Nephron (organoid): Measurements from ENCODE around the gene AKAP17A.

ENCODE experiments used
- H3K27ac Mint-ChIP-seq, 3 experiments: 2 replicates each; pipeline ENCODE4 v1.8.0; 2020; ENCODE audit warnings: mixed read lengths in 3 of 3, mild to moderate bottlenecking in 2 of 3, moderate library complexity in 1 of 3
- H3K27me3 Mint-ChIP-seq: 2 replicates; pipeline ENCODE4 v1.8.0; 2021; ENCODE audit warnings: low read depth, mild to moderate bottlenecking, moderate library complexity, mixed read lengths
- H3K36me3 Mint-ChIP-seq: 2 replicates; pipeline ENCODE4 v1.8.0; 2020; ENCODE audit warnings: low read depth, mixed read lengths
- H3K4me1 Mint-ChIP-seq: 2 replicates; pipeline ENCODE4 v1.8.0; 2020; ENCODE audit warnings: mixed read lengths
- H3K4me3 Mint-ChIP-seq, 3 experiments: 2 replicates each; pipeline ENCODE4 v1.8.0; 2020; ENCODE audit warnings: mild to moderate bottlenecking in 3 of 3, mixed read lengths in 3 of 3, moderate library complexity in 2 of 3
- H3K9me3 Mint-ChIP-seq: 2 replicates; pipeline ENCODE4 v1.8.0; 2020; ENCODE audit warnings: mixed read lengths
- CTCF ChIP-seq, 3 experiments: fragments of 200-600 bp; sonication (generic); IDR thresholded peaks; one replicate each; pipeline ENCODE4 v1.5.0; 2021; ENCODE audit warnings: antibody characterized with exemption in 3 of 3; ENCODE audit not compliant: unreplicated experiment in 3 of 3

Gene AKAP17A

GRCh38 chrX:1629244-1629643 lies 37.8 kb downstream of the AKAP17A start:
- no peaks in the 10 kb centered on the region for H3K36me3 Mint-ChIP-seq
- H3K4me1 Mint-ChIP-seq, result no peaks in the 10 kb centered on the region
- no peak overlapping the region for H3K4me3 Mint-ChIP-seq
- H3K27ac Mint-ChIP-seq, result no peak overlapping the region
- H3K27me3 Mint-ChIP-seq, result peaks cover 13% of the 10 kb centered on the region
- peaks cover 5% of the 10 kb centered on the region for H3K9me3 Mint-ChIP-seq
- TF ChIP-seq CTCF (IDR thresholded peaks at IDR 0.05; ENCODE audit: unreplicated experiment in 3 of 3), result no peak

GRCh38 chrX:1646009-1646408 lies 54.6 kb downstream of the AKAP17A start:
- H3K4me3 Mint-ChIP-seq, result no peak overlapping the region
- no peak for TF ChIP-seq CTCF (IDR thresholded peaks at IDR 0.05; ENCODE audit: unreplicated experiment in 3 of 3)
- no peak overlapping the region for H3K27ac Mint-ChIP-seq
- peaks cover 8% of the 10 kb centered on the region for H3K36me3 Mint-ChIP-seq
- peaks cover 5% of the 10 kb centered on the region for H3K4me1 Mint-ChIP-seq
- peaks cover 4% of the 10 kb centered on the region for H3K27me3 Mint-ChIP-seq
- H3K9me3 Mint-ChIP-seq, result peaks cover 23% of the 10 kb centered on the region

GRCh38 chrX:1649621-1650020 lies 58.2 kb downstream of the AKAP17A start:
- peak overlapping the region; percentile 37 to 58 (median 57) for H3K4me3 Mint-ChIP-seq
- H3K36me3 Mint-ChIP-seq, result peaks cover 8% of the 10 kb centered on the region
- peaks cover 25% of the 10 kb centered on the region for H3K9me3 Mint-ChIP-seq
- H3K27me3 Mint-ChIP-seq, result no peaks in the 10 kb centered on the region
- peaks cover 5% of the 10 kb centered on the region for H3K4me1 Mint-ChIP-seq
- H3K27ac Mint-ChIP-seq, result peak overlapping the region in 2 of 3 experiments; percentile 69 to 70
- TF ChIP-seq CTCF (IDR thresholded peaks at IDR 0.05; ENCODE audit: unreplicated experiment in 3 of 3), result no peak
